GM12878 (cell line): ENCODE measurements around the gene INO80D. TPM values are rescaled to one million over a fixed set of nuclear protein-coding genes. Genes with fewer than 3 reads are reported as not detected.

Source experiments
- ATAC-seq: fragments of 200-7000 bp; cut with Tn5 transposase; 3 replicates; pipeline ENCODE4 v1.9.1; 2020; ENCODE audit warnings: mild to moderate bottlenecking, moderate library complexity
- BruUV-seq: library from RNA; stranded (reverse); fragments of 400-500 nt; replicated peaks from 2 replicates; lab custom pipeline; 2021; lab: Mats Ljungman, UMichigan
- CTCF ChIA-PET: fragments of 300-600 bp; sonication (Branson Sonifier 250); formaldehyde crosslinking; extraction: SDS; loops from one replicate; lab custom pipeline; 2021; ENCODE audit warnings: inconsistent platforms; lab: Yijun Ruan, JAX
- POLR2A ChIA-PET: fragments of 350-600 bp; formaldehyde crosslinking; extraction: SDS; loops from one replicate; lab custom pipeline; 2021; ENCODE audit warnings: inconsistent platforms; lab: Charles Lee
- RAD21 ChIA-PET: fragments of 300-600 bp; sonication (Branson Sonifier 250); formaldehyde crosslinking; loops from one replicate; lab custom pipeline; 2023; ENCODE audit warnings: antibody characterized with exemption; ENCODE audit not compliant: unreplicated experiment; lab: Charles Lee
- SMC1A ChIA-PET: fragments of 300-600 bp; sonication (Branson Sonifier 250); formaldehyde crosslinking; loops from one replicate; lab custom pipeline; 2023; ENCODE audit not compliant: unreplicated experiment, uncharacterized antibody; lab: Charles Lee
- DNase-seq: peaks from one replicate; pipeline ENCODE4 v3.0.0-alpha.2; 2011; ENCODE audit warnings: low read depth, low spot score
- FAIRE-seq: peaks from 3 replicates; lab custom pipeline; 2011; peaks lifted over from hg19 to GRCh38; lab: Jason Lieb, UNC
- H2AFZ ChIP-seq: 2 replicates; pipeline ENCODE4 v1.6.0; 2011; ENCODE audit warnings: low read depth, low read length, control low read depth; ENCODE audit not compliant: control insufficient read depth
- H3K27ac ChIP-seq: 2 replicates; pipeline ENCODE4 v1.5.1; 2011; ENCODE audit warnings: control low read depth; ENCODE audit not compliant: control insufficient read depth, insufficient read depth
- H3K27me3 ChIP-seq, 2 experiments: replicated peaks in 1 of 2; 2 replicates each; pipeline versions ENCODE4 v1.6.0 to v1.6.1; 2011; ENCODE audit warnings: low read length in 1 of 2; ENCODE audit not compliant: control insufficient read depth in 2 of 2, insufficient read depth in 2 of 2
- H3K36me3 ChIP-seq, 2 experiments: 2 replicates each; pipeline ENCODE4 v1.5.1; 2011; ENCODE audit warnings: low read length in 1 of 2; ENCODE audit not compliant: control insufficient read depth in 2 of 2, insufficient read depth in 2 of 2
- H3K4me1 ChIP-seq: 2 replicates; pipeline ENCODE4 v1.6.1; 2011; ENCODE audit warnings: mild to moderate bottlenecking, low read length, moderate library complexity, mixed read lengths; ENCODE audit not compliant: control insufficient read depth, insufficient read depth
- H3K4me2 ChIP-seq: 2 replicates; pipeline ENCODE4 v1.6.0; 2011; ENCODE audit warnings: control low read depth; ENCODE audit not compliant: control insufficient read depth, insufficient read depth
- H3K4me3 ChIP-seq: fragments of 200-600 bp; sonication (generic); 2 replicates; pipeline ENCODE4 v1.5.1; 2016
- H3K79me2 ChIP-seq: 2 replicates; pipeline ENCODE4 v1.6.0; 2011; ENCODE audit warnings: low read length; ENCODE audit not compliant: control insufficient read depth, insufficient read depth
- H3K9ac ChIP-seq: 2 replicates; pipeline ENCODE4 v1.8.0; 2011; ENCODE audit warnings: low read length, control low read depth, mixed read lengths; ENCODE audit not compliant: control insufficient read depth, insufficient read depth
- H3K9me3 ChIP-seq: replicated peaks from 3 replicates; pipeline ENCODE4 v1.5.1; 2011; ENCODE audit warnings: mild to moderate bottlenecking, low read length; ENCODE audit not compliant: control insufficient read depth, insufficient read depth
- H4K20me1 ChIP-seq: 2 replicates; pipeline ENCODE4 v1.6.0; 2011; ENCODE audit not compliant: control insufficient read depth, insufficient read depth
- CHD1 ChIP-seq: IDR thresholded peaks from 2 replicates; pipeline ENCODE4 v1.6.1; 2012; ENCODE audit warnings: low read depth, low read length, improper control_type of control experiment
- CHD2 ChIP-seq: IDR thresholded peaks from 2 replicates; pipeline ENCODE4 v1.6.1; 2011; ENCODE audit warnings: low read depth, low read length, improper control_type of control experiment, borderline replicate concordance
- ESRRA ChIP-seq: IDR thresholded peaks from 2 replicates; pipeline ENCODE4 v1.6.1; 2012; ENCODE audit warnings: mild to moderate bottlenecking, low read length, improper control_type of control experiment
- GATAD2B ChIP-seq: fragments of 450-650 bp; conservative IDR thresholded peaks from 2 replicates; pipeline ENCODE4 v1.6.1; 2017; ENCODE audit warnings: low read depth, mild to moderate bottlenecking, moderate library complexity
- HDGF ChIP-seq: fragments of 450-650 bp; IDR thresholded peaks from 2 replicates; pipeline ENCODE4 v1.6.1; 2016; ENCODE audit warnings: antibody characterized with exemption
- MEF2A ChIP-seq: IDR thresholded peaks from 2 replicates; pipeline ENCODE4 v1.6.1; 2011; ENCODE audit warnings: low read depth, mild to moderate bottlenecking, low read length, moderate library complexity; ENCODE audit not compliant: insufficient read depth
- MEF2B ChIP-seq: fragments of 450-650 bp; IDR thresholded peaks from 2 replicates; pipeline ENCODE4 v1.6.1; 2018; ENCODE audit warnings: mild to moderate bottlenecking, moderate library complexity; ENCODE audit not compliant: partially characterized antibody, poor library complexity, severe bottlenecking
- MXI1 ChIP-seq: fragments of 150-350 bp; IDR thresholded peaks from 2 replicates; pipeline ENCODE4 v1.6.1; 2011; ENCODE audit warnings: low read depth, mild to moderate bottlenecking, inconsistent platforms, low read length, improper control_type of control experiment
- POLR2AphosphoS2 ChIP-seq: IDR thresholded peaks from 2 replicates; pipeline ENCODE4 v1.6.1; 2011; ENCODE audit warnings: low read depth, mild to moderate bottlenecking, low read length, improper control_type of control experiment, moderate library complexity
- POU2F2 ChIP-seq: IDR thresholded peaks from 3 replicates; pipeline ENCODE4 v1.6.1; 2011; ENCODE audit warnings: low read depth, mild to moderate bottlenecking, low read length, borderline replicate concordance
- SP1 ChIP-seq: IDR thresholded peaks from one replicate; pipeline ENCODE4 v1.6.1; 2011; ENCODE audit warnings: low read depth, low read length
- STAT1 ChIP-seq: fragments of 450-650 bp; conservative IDR thresholded peaks from 2 replicates; pipeline ENCODE4 v1.6.1; 2014; ENCODE audit warnings: antibody characterized with exemption, mild to moderate bottlenecking
- STAT3 ChIP-seq: IDR thresholded peaks from 2 replicates; pipeline ENCODE4 v1.6.1; 2011; ENCODE audit warnings: low read depth, low read length, improper control_type of control experiment
- TCF7 ChIP-seq: IDR thresholded peaks from 2 replicates; pipeline ENCODE4 v1.6.1; 2014; ENCODE audit warnings: antibody characterized with exemption, borderline replicate concordance
- ZNF274 ChIP-seq: IDR thresholded peaks from one replicate; pipeline ENCODE4 v1.8.0; 2011; ENCODE audit not compliant: insufficient read length, insufficient read depth
- WGBS: methylation state at CpG from one replicate; pipeline ENCODE4 v1.1.6; 2016; ENCODE audit warnings: low lambda C conversion rate; ENCODE audit not compliant: insufficient replicate concordance, insufficient coverage; ENCODE audit errors: missing lambda C conversion rate; 5-methylcytosine and 5-hydroxymethylcytosine counted together
- in situ Hi-C: fragments of 300-500 bp; cut with MboI; formaldehyde crosslinking; loops from 9 replicates; pipeline ENCODE4 v1.14.3; 2018; ENCODE audit warnings: mixed read lengths
- intact Hi-C: fragments of 100-400 bp; cut with micrococcal nuclease; formaldehyde crosslinking; loops from one replicate; pipeline ENCODE4 v1.14.2; 2022; ENCODE audit not compliant: unreplicated experiment
- polyA plus RNA-seq, 11 experiments: library from polyadenylated mRNA; depleted of rRNA in 4 of 11; unstranded in 6 of 11; stranded (reverse) in 5 of 11; fragments of >200 nt; fragmentation: Nextera tagmentation in 4 of 11; fragmentation: Illumina TruSeq in 1 of 11; extraction: Ambion mirVana in 4 of 11; extraction: Trizol in 1 of 11; gene quantifications; 1 replicate in 1 of 11; 2 replicates in 10 of 11; pipeline versions ENCODE4 v1.2.1 to v1.2.3, GENCODE V29; 2011 to 2016; ENCODE audit warnings: inconsistent platforms in 2 of 11, missing spikeins in 2 of 11, low read depth in 1 of 11
- total RNA-seq, 4 experiments: library from RNA; depleted of rRNA in 3 of 4; stranded (reverse); fragments of >200 nt in 3 of 4; fragmentation: Illumina TruSeq in 1 of 4; extraction: Trizol in 1 of 4; gene quantifications; 2 replicates each; pipeline versions ENCODE4 v1.2.1 to v1.2.3, GENCODE V29; 2013 to 2021
- TF ChIP-seq, protein P1 (sequence below): fragments of 450-650 bp; formaldehyde crosslinking; IDR thresholded peaks from 2 replicates; pipeline ENCODE4 v1.4.0; 2020; ENCODE audit warnings: mild to moderate bottlenecking, moderate library complexity

Gene INO80D
- total and polyA plus RNA-seq, 10 of the 15 experiments (the other 5 are each of a cell fraction or from before 2014, with no cell fraction given) = 0.73 to 16.3 (median 4.7) TPM

DNA sequence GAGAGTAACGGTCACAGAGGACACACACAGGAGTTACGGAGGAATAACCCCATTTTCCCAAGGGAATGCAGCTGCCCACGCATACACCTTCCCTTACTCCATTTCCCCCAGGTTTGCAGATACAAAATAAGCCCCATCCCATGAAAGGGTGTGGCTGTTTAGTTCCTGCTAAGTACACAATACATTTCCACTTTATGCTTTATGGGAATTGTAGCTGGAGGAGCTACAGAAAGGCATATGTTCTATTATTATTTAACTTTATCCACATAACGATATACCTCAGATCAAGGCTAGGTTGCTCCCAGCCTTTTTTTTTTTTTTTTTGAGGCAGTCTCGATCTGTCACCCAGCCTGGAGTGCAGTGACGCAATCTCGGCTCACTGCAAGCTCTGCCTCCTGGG lies 22.7 kb upstream of the INO80D start:
- H3K4me2 ChIP-seq = no peak overlapping the region
- no peaks in the 10 kb centered on the region for H3K36me3 ChIP-seq
- no peak overlapping the region for H3K9ac ChIP-seq
- no peak overlapping the region for H3K27ac ChIP-seq
- ChIA-PET CTCF (no interaction called here), SMC1A (no interaction called here), RAD21 (no interaction called here), POLR2A (interaction anchor here (0.6 kb wide), 1 partner anchor 25 kb away, joined by 3 read pairs; no protein-coding TSS in a partner anchor)
- H3K4me3 ChIP-seq = no peak overlapping the region
- no TSS peak for BruUV-seq
- no peak for DNase-seq
- no peaks in the 10 kb centered on the region for H3K79me2 ChIP-seq
- 52% methylated on average over 6 of the region's 7 CpGs for WGBS
- no peak for ATAC-seq
- TF ChIP-seq POU2F2 = no peak
- TF ChIP-seq POLR2AphosphoS2 = no peak
- no peak for TF ChIP-seq MXI1
- no peak for FAIRE-seq
- intact Hi-C loops (no loop called here), in situ Hi-C loops (no loop called here)
- H3K27me3 ChIP-seq = no peaks in the 10 kb centered on the region
- H3K4me1 ChIP-seq = no peaks in the 10 kb centered on the region
- no peaks in the 10 kb centered on the region; the same call in 2 of the 3 replicates for H3K9me3 ChIP-seq
- no peak overlapping the region for H2AFZ ChIP-seq
- no peaks in the 10 kb centered on the region for H4K20me1 ChIP-seq

GRCh38 chr2:206105541-206105940 lies 19.6 kb upstream of the INO80D start:
- Histone ChIP-seq H3K4me2 (no peak overlapping the region), H3K36me3 (no peaks in the 10 kb centered on the region), H3K9ac (no peak overlapping the region), H3K4me3 (no peak overlapping the region), H3K79me2 (no peaks in the 10 kb centered on the region), H4K20me1 (no peaks in the 10 kb centered on the region), H3K9me3 (no peaks in the 10 kb centered on the region), H3K27ac (no peak overlapping the region), H2AFZ (no peak overlapping the region), H3K4me1 (no peaks in the 10 kb centered on the region), H3K27me3 (no peaks in the 10 kb centered on the region)
- FAIRE-seq (no peak), ATAC-seq (no peak), DNase-seq (no peak)
- CTCF ChIA-PET = interaction anchor here (1.2 kb wide), 1 partner anchor 8 kb away, joined by 3 read pairs; no protein-coding TSS in a partner anchor
- in situ Hi-C loops = no loop called here
- POLR2A ChIA-PET = no interaction called here
- no TSS peak for BruUV-seq
- intact Hi-C loops = no loop called here
- SMC1A ChIA-PET = no interaction called here
- RAD21 ChIA-PET = no interaction called here
- WGBS = 97% methylated on average over 5 of the region's 5 CpGs
- TF ChIP-seq TCF7 (no peak), MEF2B (no peak), ESRRA (no peak), HDGF (no peak), SP1 (no peak), STAT1 (no peak), CHD2 (no peak), STAT3 (no peak), GATAD2B (no peak), MEF2A (no peak), CHD1 (no peak), ZNF274 (no peak)
- TF ChIP-seq, protein P1, sequence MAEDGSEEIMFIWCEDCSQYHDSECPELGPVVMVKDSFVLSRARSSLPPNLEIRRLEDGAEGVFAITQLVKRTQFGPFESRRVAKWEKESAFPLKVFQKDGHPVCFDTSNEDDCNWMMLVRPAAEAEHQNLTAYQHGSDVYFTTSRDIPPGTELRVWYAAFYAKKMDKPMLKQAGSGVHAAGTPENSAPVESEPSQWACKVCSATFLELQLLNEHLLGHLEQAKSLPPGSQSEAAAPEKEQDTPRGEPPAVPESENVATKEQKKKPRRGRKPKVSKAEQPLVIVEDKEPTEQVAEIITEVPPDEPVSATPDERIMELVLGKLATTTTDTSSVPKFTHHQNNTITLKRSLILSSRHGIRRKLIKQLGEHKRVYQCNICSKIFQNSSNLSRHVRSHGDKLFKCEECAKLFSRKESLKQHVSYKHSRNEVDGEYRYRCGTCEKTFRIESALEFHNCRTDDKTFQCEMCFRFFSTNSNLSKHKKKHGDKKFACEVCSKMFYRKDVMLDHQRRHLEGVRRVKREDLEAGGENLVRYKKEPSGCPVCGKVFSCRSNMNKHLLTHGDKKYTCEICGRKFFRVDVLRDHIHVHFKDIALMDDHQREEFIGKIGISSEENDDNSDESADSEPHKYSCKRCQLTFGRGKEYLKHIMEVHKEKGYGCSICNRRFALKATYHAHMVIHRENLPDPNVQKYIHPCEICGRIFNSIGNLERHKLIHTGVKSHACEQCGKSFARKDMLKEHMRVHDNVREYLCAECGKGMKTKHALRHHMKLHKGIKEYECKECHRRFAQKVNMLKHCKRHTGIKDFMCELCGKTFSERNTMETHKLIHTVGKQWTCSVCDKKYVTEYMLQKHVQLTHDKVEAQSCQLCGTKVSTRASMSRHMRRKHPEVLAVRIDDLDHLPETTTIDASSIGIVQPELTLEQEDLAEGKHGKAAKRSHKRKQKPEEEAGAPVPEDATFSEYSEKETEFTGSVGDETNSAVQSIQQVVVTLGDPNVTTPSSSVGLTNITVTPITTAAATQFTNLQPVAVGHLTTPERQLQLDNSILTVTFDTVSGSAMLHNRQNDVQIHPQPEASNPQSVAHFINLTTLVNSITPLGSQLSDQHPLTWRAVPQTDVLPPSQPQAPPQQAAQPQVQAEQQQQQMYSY (CRISPR knock-in tag) = no peak
